Raji (cell line): ENCODE measurements around the gene XRCC4.

Experiments
- POLR2A ChIP-seq: IDR thresholded peaks from 2 replicates; pipeline ENCODE4 v1.6.1; 2011; ENCODE audit warnings: low read depth, low read length, control low read depth; ENCODE audit not compliant: insufficient read depth

Gene XRCC4

GRCh38 chr5:83265318-83265717 is 188.0 kb downstream of the XRCC4 start:
- no peak for TF ChIP-seq POLR2A

- no peak for TF ChIP-seq POLR2A
Observed at GRCh38 chr5:83270311-83270710, 193.0 kb downstream of the XRCC4 start.

- no peak for TF ChIP-seq POLR2A
Observed at GRCh38 chr5:83277154-83277553, 199.8 kb downstream of the XRCC4 start.

- TF ChIP-seq POLR2A, result no peak
Observed at GRCh38 chr5:83277953-83278352, 200.6 kb downstream of the XRCC4 start.

- TF ChIP-seq POLR2A, result no peak
Observed at GRCh38 chr5:83281176-83281575, 203.8 kb downstream of the XRCC4 start.

GRCh38 chr5:83281658-83282057 is 204.3 kb downstream of the XRCC4 start:
- no peak for TF ChIP-seq POLR2A

- TF ChIP-seq POLR2A, result no peak
Observed at GRCh38 chr5:83283761-83284160, 206.4 kb downstream of the XRCC4 start.

GRCh38 chr5:83285661-83286398 is 208.5 kb downstream of the XRCC4 start:
- no peak for TF ChIP-seq POLR2A

GRCh38 chr5:83294246-83294645 is 216.9 kb downstream of the XRCC4 start:
- TF ChIP-seq POLR2A, result no peak

GRCh38 chr5:83299353-83299752 is 222.0 kb downstream of the XRCC4 start:
- TF ChIP-seq POLR2A, result no peak

GRCh38 chr5:83306572-83307241 is 229.4 kb downstream of the XRCC4 start:
- no peak for TF ChIP-seq POLR2A

- no peak for TF ChIP-seq POLR2A
Observed at GRCh38 chr5:83312663-83313062, 235.3 kb downstream of the XRCC4 start.

GRCh38 chr5:83313436-83313835 is 236.1 kb downstream of the XRCC4 start:
- TF ChIP-seq POLR2A, result no peak

GRCh38 chr5:83321483-83322055 is 244.2 kb downstream of the XRCC4 start:
- TF ChIP-seq POLR2A, result no peak

GRCh38 chr5:83322273-83322924 is 245.1 kb downstream of the XRCC4 start:
- no peak for TF ChIP-seq POLR2A
